ENCODE measurements around the gene MTMR11.
"Not testable (repeated sequence)": the region's sequence is repeated elsewhere in the genome, so short reads cannot be mapped to it uniquely, and the experiment has no call there.

The MTMR11 gene

GRCh38 chr1:149936170-149936991 lies at the start of gene MTMR11:
MTMR11 (minus strand) TSS chr1:149936879; CDS start chr1:149936647, 232 bp downstream.
- no peak for DNase-seq

GRCh38 chr1:149979972-149980540 lies 43.4 kb upstream of the MTMR11 start:
- no peak for DNase-seq

- DNase-seq, result no peak
These were observed 42.7 kb upstream of the MTMR11 start for GRCh38 chr1:149979245-149979971.

GRCh38 chr1:149978547-149979023 lies 41.9 kb upstream of the MTMR11 start:
- DNase-seq, result no peak

- DNase-seq, result no peak
These were observed 40.7 kb upstream of the MTMR11 start for GRCh38 chr1:149977345-149977744.

GRCh38 chr1:149972547-149972946 lies 35.9 kb upstream of the MTMR11 start:
- DNase-seq, result no peak

GRCh38 chr1:149967646-149968045 lies 31.0 kb upstream of the MTMR11 start:
- DNase-seq, result no peak

- DNase-seq, result no peak
These were observed 30.4 kb upstream of the MTMR11 start for GRCh38 chr1:149967041-149967440.

GRCh38 chr1:149966405-149966804 lies 29.7 kb upstream of the MTMR11 start:
- DNase-seq, result no peak

GRCh38 chr1:149965440-149965839 lies 28.8 kb upstream of the MTMR11 start:
- DNase-seq, result no peak

GRCh38 chr1:149963358-149963757 lies 26.7 kb upstream of the MTMR11 start:
- no peak for DNase-seq

GRCh38 chr1:149962736-149963135 lies 26.1 kb upstream of the MTMR11 start:
- no peak for DNase-seq

- DNase-seq, result peak; percentile 47 to 68
These were observed 25.5 kb upstream of the MTMR11 start for GRCh38 chr1:149962039-149962647.

- DNase-seq, result not testable (repeated sequence)
These were observed 20.9 kb upstream of the MTMR11 start for GRCh38 chr1:149957548-149957947.

GRCh38 chr1:149949911-149950310 lies 13.2 kb upstream of the MTMR11 start:
- DNase-seq, result no peak

- no peak for DNase-seq
These were observed 8.5 kb upstream of the MTMR11 start for GRCh38 chr1:149945206-149945605.

GRCh38 chr1:149942885-149943284 lies 6.2 kb upstream of the MTMR11 start:
- no peak for DNase-seq

GRCh38 chr1:149942207-149942606 lies 5.5 kb upstream of the MTMR11 start:
- DNase-seq, result no peak

- DNase-seq, result no peak
These were observed 3.7 kb upstream of the MTMR11 start for GRCh38 chr1:149940427-149940826.

- DNase-seq, result not testable (repeated sequence)
These were observed 2.0 kb upstream of the MTMR11 start for GRCh38 chr1:149938668-149939003.

- DNase-seq, result no peak
These were observed 1.1 kb upstream of the MTMR11 start for GRCh38 chr1:149937759-149938158.

- DNase-seq, result no peak
These were observed 470 bp upstream of the MTMR11 start for GRCh38 chr1:149936992-149937705.

GRCh38 chr1:149934356-149934755 lies 2.3 kb downstream of the MTMR11 start:
- DNase-seq, result no peak

All from CD4-positive, alpha-beta T cell treated with Interleukin-1 beta for 1 hour (primary cell).